ENCODE data around the gene MAGI2.

DNA sequence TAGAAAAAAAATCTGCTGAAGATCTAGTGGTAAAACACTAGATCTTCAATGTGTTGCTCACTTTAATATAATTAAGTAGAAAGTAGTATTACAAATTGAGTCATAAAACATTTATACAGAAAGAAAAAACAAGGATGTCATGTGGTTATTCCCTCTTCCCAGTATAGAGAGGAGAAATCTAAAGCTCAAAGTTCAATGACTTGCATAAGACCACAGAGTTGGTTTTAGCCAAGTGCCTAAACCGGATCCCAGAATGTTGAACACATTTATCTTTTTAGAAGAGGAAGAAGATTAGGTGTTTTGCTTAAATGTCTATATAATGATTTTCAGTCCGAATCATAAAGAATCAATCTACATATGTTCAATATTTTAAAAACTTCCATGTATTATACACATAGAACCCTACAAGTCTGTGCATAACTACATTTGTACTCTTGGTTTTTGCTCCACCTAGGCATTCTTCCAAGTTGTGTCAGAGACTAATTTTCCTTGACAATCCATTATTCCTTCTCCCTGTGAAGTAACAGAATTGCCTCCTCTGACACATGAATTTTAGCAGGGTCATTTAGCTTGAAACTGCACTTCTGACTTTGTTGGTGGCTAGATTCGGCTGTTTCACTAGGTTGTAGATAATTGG lies 389.2 kb downstream of the MAGI2 start:
- no peak for TF ChIP-seq TOX (CRISPR knock-in tag; IDR thresholded peaks at IDR 0.05; ENCODE audit: borderline replicate concordance)
- TF ChIP-seq, protein P1, sequence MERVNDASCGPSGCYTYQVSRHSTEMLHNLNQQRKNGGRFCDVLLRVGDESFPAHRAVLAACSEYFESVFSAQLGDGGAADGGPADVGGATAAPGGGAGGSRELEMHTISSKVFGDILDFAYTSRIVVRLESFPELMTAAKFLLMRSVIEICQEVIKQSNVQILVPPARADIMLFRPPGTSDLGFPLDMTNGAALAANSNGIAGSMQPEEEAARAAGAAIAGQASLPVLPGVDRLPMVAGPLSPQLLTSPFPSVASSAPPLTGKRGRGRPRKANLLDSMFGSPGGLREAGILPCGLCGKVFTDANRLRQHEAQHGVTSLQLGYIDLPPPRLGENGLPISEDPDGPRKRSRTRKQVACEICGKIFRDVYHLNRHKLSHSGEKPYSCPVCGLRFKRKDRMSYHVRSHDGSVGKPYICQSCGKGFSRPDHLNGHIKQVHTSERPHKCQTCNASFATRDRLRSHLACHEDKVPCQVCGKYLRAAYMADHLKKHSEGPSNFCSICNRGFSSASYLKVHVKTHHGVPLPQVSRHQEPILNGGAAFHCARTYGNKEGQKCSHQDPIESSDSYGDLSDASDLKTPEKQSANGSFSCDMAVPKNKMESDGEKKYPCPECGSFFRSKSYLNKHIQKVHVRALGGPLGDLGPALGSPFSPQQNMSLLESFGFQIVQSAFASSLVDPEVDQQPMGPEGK (CRISPR knock-in tag; IDR thresholded peaks at IDR 0.05; ENCODE audit: borderline replicate concordance) = no peak
- TF ChIP-seq ZNF70 (CRISPR knock-in tag; IDR thresholded peaks at IDR 0.05) = no peak
- no peak for TF ChIP-seq ZNF8 (CRISPR knock-in tag; IDR thresholded peaks at IDR 0.05)
- no peak for TF ChIP-seq ZC3H10 (CRISPR knock-in tag; IDR thresholded peaks at IDR 0.05)
- TF ChIP-seq ZFP30 (CRISPR knock-in tag; IDR thresholded peaks at IDR 0.05) = no peak
- TF ChIP-seq CSDC2 (CRISPR knock-in tag; IDR thresholded peaks at IDR 0.05) = no peak
- TF ChIP-seq ESRRG (CRISPR knock-in tag; IDR thresholded peaks at IDR 0.05) = no peak
- TF ChIP-seq, protein P2, sequence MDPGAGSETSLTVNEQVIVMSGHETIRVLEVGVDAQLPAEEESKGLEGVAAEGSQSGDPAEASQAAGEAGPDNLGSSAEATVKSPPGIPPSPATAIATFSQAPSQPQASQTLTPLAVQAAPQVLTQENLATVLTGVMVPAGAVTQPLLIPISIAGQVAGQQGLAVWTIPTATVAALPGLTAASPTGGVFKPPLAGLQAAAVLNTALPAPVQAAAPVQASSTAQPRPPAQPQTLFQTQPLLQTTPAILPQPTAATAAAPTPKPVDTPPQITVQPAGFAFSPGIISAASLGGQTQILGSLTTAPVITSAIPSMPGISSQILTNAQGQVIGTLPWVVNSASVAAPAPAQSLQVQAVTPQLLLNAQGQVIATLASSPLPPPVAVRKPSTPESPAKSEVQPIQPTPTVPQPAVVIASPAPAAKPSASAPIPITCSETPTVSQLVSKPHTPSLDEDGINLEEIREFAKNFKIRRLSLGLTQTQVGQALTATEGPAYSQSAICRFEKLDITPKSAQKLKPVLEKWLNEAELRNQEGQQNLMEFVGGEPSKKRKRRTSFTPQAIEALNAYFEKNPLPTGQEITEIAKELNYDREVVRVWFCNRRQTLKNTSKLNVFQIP (CRISPR knock-in tag; IDR thresholded peaks at IDR 0.05; ENCODE audit: borderline replicate concordance, low read depth) = no peak
- TF ChIP-seq OSR1 (CRISPR knock-in tag; IDR thresholded peaks at IDR 0.05) = no peak
- no peak for TF ChIP-seq TCF4 (CRISPR knock-in tag; IDR thresholded peaks at IDR 0.05; ENCODE audit: borderline replicate concordance)
- TF ChIP-seq, protein P3, sequence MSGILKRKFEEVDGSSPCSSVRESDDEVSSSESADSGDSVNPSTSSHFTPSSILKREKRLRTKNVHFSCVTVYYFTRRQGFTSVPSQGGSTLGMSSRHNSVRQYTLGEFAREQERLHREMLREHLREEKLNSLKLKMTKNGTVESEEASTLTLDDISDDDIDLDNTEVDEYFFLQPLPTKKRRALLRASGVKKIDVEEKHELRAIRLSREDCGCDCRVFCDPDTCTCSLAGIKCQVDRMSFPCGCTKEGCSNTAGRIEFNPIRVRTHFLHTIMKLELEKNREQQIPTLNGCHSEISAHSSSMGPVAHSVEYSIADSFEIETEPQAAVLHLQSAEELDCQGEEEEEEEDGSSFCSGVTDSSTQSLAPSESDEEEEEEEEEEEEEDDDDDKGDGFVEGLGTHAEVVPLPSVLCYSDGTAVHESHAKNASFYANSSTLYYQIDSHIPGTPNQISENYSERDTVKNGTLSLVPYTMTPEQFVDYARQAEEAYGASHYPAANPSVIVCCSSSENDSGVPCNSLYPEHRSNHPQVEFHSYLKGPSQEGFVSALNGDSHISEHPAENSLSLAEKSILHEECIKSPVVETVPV (CRISPR knock-in tag; IDR thresholded peaks at IDR 0.05) = no peak
- no peak for TF ChIP-seq RARB (CRISPR knock-in tag; IDR thresholded peaks at IDR 0.05)
- TF ChIP-seq ZFP3 (CRISPR knock-in tag; IDR thresholded peaks at IDR 0.05) = no peak

Data from SK-N-SH treated with all-trans-retinoic acid at 6 μM for 48 hours (cell line).